HepG2 (cell line): ENCODE results near the gene CASP3. TPM values are rescaled to one million over a fixed set of nuclear protein-coding genes. Genes with fewer than 3 reads are reported as not detected.
A peak's percentile ranks its signal among the peaks of the same experiment; 100 is the strongest.

ENCODE experiments used
- ATRX ChIP-seq: sonication (generic); formaldehyde crosslinking; IDR thresholded peaks from 2 replicates; pipeline ENCODE4 v1.4.0; 2020; ENCODE audit warnings: missing genetic modification reagents, borderline replicate concordance
- DNMT1 ChIP-seq: sonication (generic); formaldehyde crosslinking; IDR thresholded peaks from 2 replicates; pipeline ENCODE4 v1.5.1; 2020; ENCODE audit warnings: mild to moderate bottlenecking, missing genetic modification reagents
- ELF3 ChIP-seq: IDR thresholded peaks from 2 replicates; pipeline ENCODE4 v1.6.1; 2016; ENCODE audit warnings: missing genetic modification reagents, missing compliant biosample characterization
- EP300 ChIP-seq, 3 experiments: sonication (generic) in 1 of 3; formaldehyde crosslinking in 1 of 3; IDR thresholded peaks; 2 replicates each; pipeline versions ENCODE4 v1.5.1 to v1.6.1; 2011 to 2020; ENCODE audit warnings: low read depth in 2 of 3, low read length in 2 of 3, borderline replicate concordance in 1 of 3, improper control_type of control experiment in 1 of 3, mild to moderate bottlenecking in 1 of 3, missing genetic modification reagents in 1 of 3, moderate library complexity in 1 of 3
- ERF ChIP-seq: IDR thresholded peaks from 2 replicates; pipeline ENCODE4 v1.6.1; 2018; ENCODE audit warnings: missing biosample characterization, missing genetic modification reagents
- KLF16 ChIP-seq, 2 experiments: sonication (generic) in 1 of 2; formaldehyde crosslinking in 1 of 2; IDR thresholded peaks; 2 replicates each; pipeline versions ENCODE4 v1.6.1 to v1.8.0; 2016 to 2023; ENCODE audit warnings: missing genetic modification reagents in 2 of 2, missing compliant biosample characterization in 1 of 2
- MED1 ChIP-seq: sonication (generic); formaldehyde crosslinking; IDR thresholded peaks from 2 replicates; pipeline ENCODE4 v1.4.0; 2020; ENCODE audit warnings: missing genetic modification reagents
- MEIS2 ChIP-seq: sonication (generic); formaldehyde crosslinking; IDR thresholded peaks from 2 replicates; pipeline ENCODE4 v1.9.0; 2021; ENCODE audit warnings: mild to moderate bottlenecking, missing genetic modification reagents
- NR2F6 ChIP-seq, 2 experiments: IDR thresholded peaks; 2 replicates each; pipeline ENCODE4 v1.6.1; 2016; ENCODE audit warnings: antibody characterized with exemption in 1 of 2, mild to moderate bottlenecking in 1 of 2
- RAD21 ChIP-seq: fragments of 450-650 bp; formaldehyde crosslinking; IDR thresholded peaks from 2 replicates; pipeline ENCODE4 v1.5.0; 2020; ENCODE audit warnings: mild to moderate bottlenecking
- RBFOX2 ChIP-seq: fragments of 200-400 bp; formaldehyde crosslinking; IDR thresholded peaks from 2 replicates; pipeline ENCODE4 v1.6.1; 2017; ENCODE audit warnings: low read depth, mild to moderate bottlenecking, low read length
- RELA ChIP-seq: sonication (generic); formaldehyde crosslinking; IDR thresholded peaks from 2 replicates; pipeline ENCODE4 v1.4.0; 2020; ENCODE audit warnings: missing genetic modification reagents
- SOX13 ChIP-seq, 3 experiments: fragments of 450-650 bp in 1 of 3; sonication (generic) in 1 of 3; formaldehyde crosslinking in 1 of 3; IDR thresholded peaks in 2 of 3; conservative IDR thresholded peaks in 1 of 3; 2 replicates each; pipeline versions ENCODE4 v1.5.0 to v1.6.1; 2016 to 2020; ENCODE audit warnings: antibody characterized with exemption in 1 of 3, mild to moderate bottlenecking in 1 of 3, missing compliant biosample characterization in 1 of 3, missing genetic modification reagents in 1 of 3, moderate library complexity in 1 of 3
- ZFP36L1 ChIP-seq: sonication (generic); formaldehyde crosslinking; IDR thresholded peaks from 2 replicates; pipeline ENCODE4 v1.8.0; 2022; ENCODE audit warnings: mild to moderate bottlenecking, missing genetic modification reagents, moderate library complexity
- ZNF224 ChIP-seq: sonication (generic); formaldehyde crosslinking; IDR thresholded peaks from 2 replicates; pipeline ENCODE4 v1.5.0; 2020; ENCODE audit warnings: mild to moderate bottlenecking, missing genetic modification reagents
- ZNF629 ChIP-seq: sonication (generic); formaldehyde crosslinking; conservative IDR thresholded peaks from 2 replicates; pipeline ENCODE4 v1.5.0; 2020; ENCODE audit warnings: missing genetic modification reagents
- polyA plus RNA-seq, 8 experiments: library from polyadenylated mRNA; depleted of rRNA in 3 of 8; stranded (reverse) in 7 of 8; unstranded in 1 of 8; fragments of >200 nt; fragmentation: Illumina TruSeq in 4 of 8; extraction: Trizol in 4 of 8; gene quantifications; 2 replicates each; pipeline versions ENCODE4 v1.2.1 to v1.2.3, GENCODE V29; 2011 to 2016; ENCODE audit warnings: low read depth in 4 of 8, missing spikeins in 1 of 8, mixed read lengths in 1 of 8; ENCODE audit not compliant: insufficient read depth in 1 of 8
- total RNA-seq, 5 experiments: library from RNA; depleted of rRNA; stranded (reverse); fragments of >200 nt; fragmentation: Illumina TruSeq; extraction: Trizol; gene quantifications; 2 replicates each; pipeline ENCODE4 v1.2.3, GENCODE V29; 2016; ENCODE audit warnings: low read depth in 1 of 5
- TF ChIP-seq, protein P1 (sequence below): sonication (generic); formaldehyde crosslinking; IDR thresholded peaks from 2 replicates; pipeline ENCODE4 v1.4.0; 2020; ENCODE audit warnings: missing genetic modification reagents, borderline replicate concordance
- TF ChIP-seq, protein P2 (sequence below): sonication (generic); formaldehyde crosslinking; conservative IDR thresholded peaks from 2 replicates; pipeline ENCODE4 v1.8.1; 2023; ENCODE audit warnings: missing genetic modification reagents
- TF ChIP-seq, protein P3 (sequence below): sonication (generic); formaldehyde crosslinking; IDR thresholded peaks from 2 replicates; pipeline ENCODE4 v1.9.0; 2022; ENCODE audit warnings: missing genetic modification reagents, mild to moderate bottlenecking, borderline replicate concordance
- TF ChIP-seq, protein P4 (sequence below): sonication (generic); formaldehyde crosslinking; IDR thresholded peaks from 2 replicates; pipeline ENCODE4 v1.8.0; 2022; ENCODE audit warnings: mild to moderate bottlenecking, missing genetic modification reagents, borderline replicate concordance
- TF ChIP-seq, protein P5 (sequence below): sonication (generic); formaldehyde crosslinking; IDR thresholded peaks from 2 replicates; pipeline ENCODE4 v1.5.0; 2020; ENCODE audit warnings: missing genetic modification reagents

Gene CASP3
- total and polyA plus RNA-seq, 2 of the 13 experiments (the other 11 are each of a cell fraction or from before 2014, with no cell fraction given): 26.0 to 77.8 TPM

DNA sequence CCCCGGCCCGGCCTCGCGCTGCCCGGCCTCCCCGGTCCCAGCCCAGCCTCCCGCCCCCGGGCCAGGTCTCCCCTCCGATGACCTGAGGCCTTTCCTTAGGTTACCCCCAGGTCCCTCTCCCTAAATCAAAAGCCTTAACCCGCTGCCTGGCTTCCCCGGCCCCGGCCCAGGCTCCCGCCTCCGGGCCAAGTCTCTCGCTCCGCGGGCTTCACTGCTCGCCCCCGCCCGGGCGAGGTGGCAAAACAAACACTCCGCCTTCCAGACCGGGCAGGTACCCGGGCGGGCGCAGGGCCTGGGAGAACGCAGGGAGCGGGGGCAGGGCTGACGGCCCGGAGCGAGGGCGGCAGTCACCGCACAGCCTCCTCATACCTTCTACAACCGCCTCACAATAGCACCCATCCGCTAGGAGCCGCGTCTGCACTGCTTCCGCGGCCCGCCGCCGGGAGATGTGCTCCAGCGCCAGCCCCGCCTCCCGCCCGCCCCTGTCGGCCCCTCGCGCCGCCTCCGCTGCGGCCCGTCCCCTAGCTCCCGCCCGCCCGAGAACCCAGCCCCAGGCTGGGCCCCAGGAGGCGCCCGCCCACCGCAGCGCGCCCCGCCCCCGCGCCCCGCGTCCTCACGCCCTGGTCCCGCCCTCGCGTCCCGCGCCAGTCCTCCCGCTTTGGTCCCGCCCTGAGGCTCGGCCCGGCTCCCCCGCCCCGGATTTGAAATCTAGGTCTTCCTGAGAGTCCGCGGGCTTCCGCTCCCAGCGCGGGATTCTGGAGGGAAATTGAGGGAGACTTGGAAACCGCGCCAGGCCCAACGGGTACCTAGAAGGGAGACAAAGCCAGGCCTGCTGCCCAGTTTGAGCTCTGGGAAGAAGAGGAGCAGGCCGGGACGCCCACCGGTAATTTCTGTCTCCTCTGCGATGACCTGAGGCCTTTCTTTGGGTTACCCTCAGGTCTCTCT, at the start of gene CASP3, which contains the start of gene PRIMPOL (continued):
- peak; percentile 85 for TF ChIP-seq RBFOX2
- TF ChIP-seq KLF16 (CRISPR knock-in tag; IDR thresholded peaks at IDR 0.05): peak in 1 of 2 experiments; percentile 84; a peak in 2 of 4 replicates
- peak; percentile 41 for TF ChIP-seq RAD21 (CRISPR knock-in tag)
- no peak for TF ChIP-seq SOX13 (IDR thresholded peaks at IDR 0.05)
- TF ChIP-seq SOX13 (CRISPR knock-in tag; conservative IDR thresholded peaks at IDR 0.05 in 1 of 2, IDR thresholded peaks at IDR 0.05 in 1 of 2): peak in 1 of 2 experiments; percentile 41; a peak in 1 of 4 replicates
- TF ChIP-seq ERF: peak; percentile 74
- TF ChIP-seq MEIS2: peak; percentile 27; the same call in 1 of the 2 replicates
- no peak for TF ChIP-seq ATRX (CRISPR knock-in tag)
- TF ChIP-seq EP300 (IDR thresholded peaks at IDR 0.05; ENCODE audit: low read depth in 2 of 2, low read length in 2 of 2): no peak
- TF ChIP-seq EP300 (CRISPR knock-in tag; IDR thresholded peaks at IDR 0.05; ENCODE audit: borderline replicate concordance): no peak
- peak; percentile 70; the same call in 1 of the 2 replicates for TF ChIP-seq ZFP36L1
- TF ChIP-seq, protein P1, sequence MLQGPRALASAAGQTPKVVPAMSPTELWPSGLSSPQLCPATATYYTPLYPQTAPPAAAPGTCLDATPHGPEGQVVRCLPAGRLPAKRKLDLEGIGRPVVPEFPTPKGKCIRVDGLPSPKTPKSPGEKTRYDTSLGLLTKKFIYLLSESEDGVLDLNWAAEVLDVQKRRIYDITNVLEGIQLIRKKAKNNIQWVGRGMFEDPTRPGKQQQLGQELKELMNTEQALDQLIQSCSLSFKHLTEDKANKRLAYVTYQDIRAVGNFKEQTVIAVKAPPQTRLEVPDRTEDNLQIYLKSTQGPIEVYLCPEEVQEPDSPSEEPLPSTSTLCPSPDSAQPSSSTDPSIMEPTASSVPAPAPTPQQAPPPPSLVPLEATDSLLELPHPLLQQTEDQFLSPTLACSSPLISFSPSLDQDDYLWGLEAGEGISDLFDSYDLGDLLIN (CRISPR knock-in tag): no peak
- peak; percentile 15; the same call in 1 of the 2 replicates for TF ChIP-seq ZNF629 (CRISPR knock-in tag)
- TF ChIP-seq RELA (CRISPR knock-in tag): no peak
- peak; percentile 45; the same call in 1 of the 2 replicates for TF ChIP-seq ELF3 (CRISPR knock-in tag)
- TF ChIP-seq, protein P2, sequence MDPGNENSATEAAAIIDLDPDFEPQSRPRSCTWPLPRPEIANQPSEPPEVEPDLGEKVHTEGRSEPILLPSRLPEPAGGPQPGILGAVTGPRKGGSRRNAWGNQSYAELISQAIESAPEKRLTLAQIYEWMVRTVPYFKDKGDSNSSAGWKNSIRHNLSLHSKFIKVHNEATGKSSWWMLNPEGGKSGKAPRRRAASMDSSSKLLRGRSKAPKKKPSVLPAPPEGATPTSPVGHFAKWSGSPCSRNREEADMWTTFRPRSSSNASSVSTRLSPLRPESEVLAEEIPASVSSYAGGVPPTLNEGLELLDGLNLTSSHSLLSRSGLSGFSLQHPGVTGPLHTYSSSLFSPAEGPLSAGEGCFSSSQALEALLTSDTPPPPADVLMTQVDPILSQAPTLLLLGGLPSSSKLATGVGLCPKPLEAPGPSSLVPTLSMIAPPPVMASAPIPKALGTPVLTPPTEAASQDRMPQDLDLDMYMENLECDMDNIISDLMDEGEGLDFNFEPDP (CRISPR knock-in tag): no peak
- peak; percentile 42; the same call in 1 of the 2 replicates for TF ChIP-seq MED1 (CRISPR knock-in tag)
- 0 out of 2 replicates have a peak, but pooled peaks have one; percentile 9 for TF ChIP-seq DNMT1
- TF ChIP-seq, protein P3, sequence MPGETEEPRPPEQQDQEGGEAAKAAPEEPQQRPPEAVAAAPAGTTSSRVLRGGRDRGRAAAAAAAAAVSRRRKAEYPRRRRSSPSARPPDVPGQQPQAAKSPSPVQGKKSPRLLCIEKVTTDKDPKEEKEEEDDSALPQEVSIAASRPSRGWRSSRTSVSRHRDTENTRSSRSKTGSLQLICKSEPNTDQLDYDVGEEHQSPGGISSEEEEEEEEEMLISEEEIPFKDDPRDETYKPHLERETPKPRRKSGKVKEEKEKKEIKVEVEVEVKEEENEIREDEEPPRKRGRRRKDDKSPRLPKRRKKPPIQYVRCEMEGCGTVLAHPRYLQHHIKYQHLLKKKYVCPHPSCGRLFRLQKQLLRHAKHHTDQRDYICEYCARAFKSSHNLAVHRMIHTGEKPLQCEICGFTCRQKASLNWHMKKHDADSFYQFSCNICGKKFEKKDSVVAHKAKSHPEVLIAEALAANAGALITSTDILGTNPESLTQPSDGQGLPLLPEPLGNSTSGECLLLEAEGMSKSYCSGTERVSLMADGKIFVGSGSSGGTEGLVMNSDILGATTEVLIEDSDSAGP (CRISPR knock-in tag): peak; percentile 58; the same call in 1 of the 2 replicates
- TF ChIP-seq, protein P4, sequence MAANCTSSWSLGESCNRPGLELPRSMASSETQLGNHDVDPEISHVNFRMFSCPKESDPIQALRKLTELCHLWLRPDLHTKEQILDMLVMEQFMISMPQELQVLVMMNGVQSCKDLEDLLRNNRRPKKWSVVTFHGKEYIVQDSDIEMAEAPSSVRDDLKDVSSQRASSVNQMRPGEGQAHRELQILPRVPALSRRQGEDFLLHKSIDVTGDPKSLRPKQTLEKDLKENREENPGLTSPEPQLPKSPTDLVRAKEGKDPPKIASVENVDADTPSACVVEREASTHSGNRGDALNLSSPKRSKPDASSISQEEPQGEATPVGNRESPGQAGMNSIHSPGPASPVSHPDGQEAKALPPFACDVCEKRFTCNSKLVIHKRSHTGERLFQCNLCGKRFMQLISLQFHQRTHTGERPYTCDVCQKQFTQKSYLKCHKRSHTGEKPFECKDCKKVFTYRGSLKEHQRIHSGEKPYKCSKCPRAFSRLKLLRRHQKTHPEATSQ (CRISPR knock-in tag): no peak
- no peak for TF ChIP-seq NR2F6 (IDR thresholded peaks at IDR 0.05)
- TF ChIP-seq NR2F6 (CRISPR knock-in tag; IDR thresholded peaks at IDR 0.05): no peak
- TF ChIP-seq, protein P5, sequence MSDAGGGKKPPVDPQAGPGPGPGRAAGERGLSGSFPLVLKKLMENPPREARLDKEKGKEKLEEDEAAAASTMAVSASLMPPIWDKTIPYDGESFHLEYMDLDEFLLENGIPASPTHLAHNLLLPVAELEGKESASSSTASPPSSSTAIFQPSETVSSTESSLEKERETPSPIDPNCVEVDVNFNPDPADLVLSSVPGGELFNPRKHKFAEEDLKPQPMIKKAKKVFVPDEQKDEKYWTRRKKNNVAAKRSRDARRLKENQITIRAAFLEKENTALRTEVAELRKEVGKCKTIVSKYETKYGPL (CRISPR knock-in tag): no peak
- TF ChIP-seq ZNF224 (CRISPR knock-in tag): no peak
